SK-N-SH (cell line): ENCODE measurements around the gene CD24. TPM values are rescaled to one million over a fixed set of nuclear protein-coding genes. Genes with fewer than 3 reads are reported as not detected.

ENCODE experiments used
- CTCF ChIA-PET: fragments of 300-600, 350-600 bp; formaldehyde crosslinking; extraction: SDS; loops from one replicate; lab custom pipeline; 2021; lab: Yijun Ruan, JAX
- POLR2A ChIA-PET: fragments of 350-600 bp; sonication (Branson Sonifier 250); formaldehyde crosslinking; extraction: SDS; loops from one replicate; lab custom pipeline; 2020; ENCODE audit warnings: antibody characterized with exemption, inconsistent platforms; lab: Yijun Ruan, JAX
- DNase-seq: peaks from one replicate; pipeline ENCODE4 v3.0.0; 2012
- H2AFZ ChIP-seq: fragments of 200-600 bp; sonication (generic); 2 replicates; pipeline ENCODE4 v1.8.1; 2016; ENCODE audit warnings: antibody characterized with exemption, mild to moderate bottlenecking, low read depth
- H3F3A ChIP-seq: fragments of 200-600 bp; sonication (generic); replicated peaks from 2 replicates; pipeline ENCODE3; 2016; ENCODE audit warnings: antibody characterized with exemption, mild to moderate bottlenecking; ENCODE audit not compliant: insufficient read depth
- H3K27ac ChIP-seq, 2 experiments: fragments of 200-500 bp in 1 of 2; fragments of 200-600 bp in 1 of 2; sonication (Bioruptor generic) in 1 of 2; sonication (generic), shearing (Covaris generic) in 1 of 2; 2 replicates each; pipeline versions ENCODE4 v1.5.1 to v1.6.1; 2014 to 2016; ENCODE audit warnings: low read depth in 2 of 2, inconsistent platforms in 1 of 2, low read length in 1 of 2, mild to moderate bottlenecking in 1 of 2, mixed read lengths in 1 of 2
- H3K27me3 ChIP-seq: fragments of 200-600 bp; sonication (generic), shearing (Covaris generic); 2 replicates; pipeline ENCODE4 v1.6.1; 2016; ENCODE audit warnings: mixed run types; ENCODE audit not compliant: insufficient read depth
- H3K36me3 ChIP-seq, 2 experiments: fragments of 200-500 bp in 1 of 2; fragments of 200-600 bp in 1 of 2; sonication (Bioruptor generic) in 1 of 2; sonication (generic) in 1 of 2; replicated peaks in 1 of 2; 2 replicates each; pipeline versions ENCODE3 to v1.5.1; 2014 to 2016; ENCODE audit warnings: low read length in 1 of 2, mild to moderate bottlenecking in 1 of 2; ENCODE audit not compliant: insufficient read depth in 2 of 2, control insufficient read depth in 1 of 2
- H3K4me1 ChIP-seq, 2 experiments: fragments of 200-500 bp in 1 of 2; fragments of 200-600 bp in 1 of 2; sonication (Bioruptor generic) in 1 of 2; sonication (generic), shearing (Covaris generic) in 1 of 2; 2 replicates each; pipeline versions ENCODE4 v1.5.1 to v1.6.1; 2014 to 2016; ENCODE audit warnings: low read depth in 1 of 2, low read length in 1 of 2, mixed run types in 1 of 2; ENCODE audit not compliant: insufficient read depth in 2 of 2, control insufficient read depth in 1 of 2
- H3K4me2 ChIP-seq: fragments of 200-600 bp; sonication (generic), shearing (Covaris generic); 2 replicates; pipeline ENCODE4 v1.6.1; 2017; ENCODE audit warnings: mixed run types
- H3K4me3 ChIP-seq, 2 experiments: fragments of 200-500 bp in 1 of 2; fragments of 200-600 bp in 1 of 2; sonication (Bioruptor generic) in 1 of 2; sonication (generic), shearing (Covaris generic) in 1 of 2; 2 replicates each; pipeline versions ENCODE4 v1.5.1 to v1.8.1; 2014 to 2016; ENCODE audit warnings: low read depth in 2 of 2, inconsistent platforms in 1 of 2, low read length in 1 of 2, mild to moderate bottlenecking in 1 of 2, mixed read lengths in 1 of 2, moderate library complexity in 1 of 2
- H3K79me2 ChIP-seq: fragments of 200-600 bp; sonication (generic); 2 replicates; pipeline ENCODE4 v1.8.1; 2017; ENCODE audit warnings: mild to moderate bottlenecking; ENCODE audit not compliant: insufficient read depth
- H3K9ac ChIP-seq: fragments of 200-600 bp; sonication (generic); 2 replicates; pipeline ENCODE4 v1.6.1; 2017; ENCODE audit warnings: mixed run types
- H3K9me2 ChIP-seq: fragments of 200-600 bp; sonication (generic); 2 replicates; pipeline ENCODE4 v1.6.1; 2017; ENCODE audit warnings: mixed run types
- H3K9me3 ChIP-seq: fragments of 200-600 bp; sonication (generic); 2 replicates; pipeline ENCODE4 v1.6.1; 2017; ENCODE audit warnings: mixed run types, mild to moderate bottlenecking, moderate library complexity
- H4K20me1 ChIP-seq: fragments of 200-600 bp; sonication (generic); 2 replicates; pipeline ENCODE4 v1.6.1; 2017; ENCODE audit warnings: mild to moderate bottlenecking, mixed run types; ENCODE audit not compliant: insufficient read depth
- CHD2 ChIP-seq: fragments of 150-350 bp; IDR thresholded peaks from 2 replicates; pipeline ENCODE4 v1.6.1; 2018; ENCODE audit warnings: low read length; ENCODE audit not compliant: partially characterized antibody
- CTCF ChIP-seq: fragments of 200-600 bp; sonication (generic); IDR thresholded peaks from 2 replicates; pipeline ENCODE4 v1.6.1; 2017; ENCODE audit warnings: antibody characterized with exemption, mild to moderate bottlenecking, moderate library complexity
- ELF1 ChIP-seq: IDR thresholded peaks from 2 replicates; pipeline ENCODE4 v1.4.0; 2012
- EP300 ChIP-seq, 2 experiments: IDR thresholded peaks; 2 replicates each; pipeline versions ENCODE4 v1.4.0 to v1.6.1; 2012; ENCODE audit warnings: borderline replicate concordance in 1 of 2, low read depth in 1 of 2, low read length in 1 of 2
- EZH2phosphoT487 ChIP-seq: fragments of 200-600 bp; sonication (generic); IDR thresholded peaks from 2 replicates; pipeline ENCODE4 v1.6.1; 2017; ENCODE audit warnings: low read depth, mixed run types, mild to moderate bottlenecking, antibody characterized with exemption, moderate library complexity, borderline replicate concordance
- FOSL2 ChIP-seq: IDR thresholded peaks from 2 replicates; pipeline ENCODE4 v1.4.0; 2012; ENCODE audit warnings: low read depth, mild to moderate bottlenecking, moderate library complexity, borderline replicate concordance
- FOXJ3 ChIP-seq: sonication (generic); formaldehyde crosslinking; IDR thresholded peaks from 2 replicates; pipeline ENCODE4 v1.5.1; 2020; ENCODE audit warnings: mild to moderate bottlenecking, missing genetic modification reagents
- GABPA ChIP-seq: IDR thresholded peaks from 2 replicates; pipeline ENCODE4 v1.4.0; 2012; ENCODE audit warnings: low read depth, mild to moderate bottlenecking
- GATA2 ChIP-seq: sonication (generic); formaldehyde crosslinking; IDR thresholded peaks from 2 replicates; pipeline ENCODE4 v1.5.0; 2020; ENCODE audit warnings: mild to moderate bottlenecking, missing genetic modification reagents
- MEF2A ChIP-seq: IDR thresholded peaks from 2 replicates; pipeline ENCODE4 v1.4.0; 2012; ENCODE audit warnings: low read depth, borderline replicate concordance
- MXI1 ChIP-seq: IDR thresholded peaks from 2 replicates; pipeline ENCODE4 v1.6.1; 2012; ENCODE audit warnings: mild to moderate bottlenecking, low read depth, low read length, improper control_type of control experiment
- NFIC ChIP-seq: IDR thresholded peaks from 2 replicates; pipeline ENCODE4 v1.4.0; 2012; ENCODE audit warnings: borderline replicate concordance
- NRF1 ChIP-seq: IDR thresholded peaks from 2 replicates; pipeline ENCODE4 v1.6.1; 2012; ENCODE audit warnings: low read depth, mild to moderate bottlenecking, low read length
- PBX3 ChIP-seq: IDR thresholded peaks from 2 replicates; pipeline ENCODE4; 2012
- POLR2AphosphoS5 ChIP-seq: IDR thresholded peaks from 2 replicates; pipeline ENCODE4 v1.6.1; 2012; ENCODE audit warnings: low read depth, low read length
- RAD21 ChIP-seq: IDR thresholded peaks from 2 replicates; pipeline ENCODE4 v1.6.1; 2012; ENCODE audit warnings: mild to moderate bottlenecking, low read length
- RCOR1 ChIP-seq: fragments of 150-350 bp; IDR thresholded peaks from 2 replicates; pipeline ENCODE4 v1.6.1; 2017; ENCODE audit warnings: antibody characterized with exemption, low read length
- RXRA ChIP-seq: IDR thresholded peaks from 2 replicates; pipeline ENCODE4 v1.4.0; 2012; ENCODE audit warnings: low read depth, mild to moderate bottlenecking, borderline replicate concordance
- SIN3A ChIP-seq: IDR thresholded peaks from 2 replicates; pipeline ENCODE4 v1.6.1; 2012; ENCODE audit warnings: low read depth, mild to moderate bottlenecking, low read length, moderate library complexity, borderline replicate concordance
- SMC3 ChIP-seq: IDR thresholded peaks from 2 replicates; pipeline ENCODE4 v1.6.1; 2012; ENCODE audit warnings: low read depth, low read length, improper control_type of control experiment
- TAF1 ChIP-seq: IDR thresholded peaks from 2 replicates; pipeline ENCODE4 v1.6.1; 2012; ENCODE audit warnings: low read depth, mild to moderate bottlenecking, low read length, moderate library complexity, borderline replicate concordance
- TCF12 ChIP-seq: IDR thresholded peaks from 2 replicates; pipeline ENCODE4 v1.4.0; 2012
- TEAD4 ChIP-seq: IDR thresholded peaks from 2 replicates; pipeline ENCODE4 v1.4.0; 2012; ENCODE audit warnings: mild to moderate bottlenecking, borderline replicate concordance; ENCODE audit not compliant: insufficient read depth
- WGBS: methylation state at CpG from one replicate; pipeline ENCODE4 v1.1.6; 2017; ENCODE audit warnings: low lambda C conversion rate; 5-methylcytosine and 5-hydroxymethylcytosine counted together
- polyA plus RNA-seq, 3 experiments: library from polyadenylated mRNA; depleted of rRNA; stranded (reverse); fragments of >200 nt; gene quantifications; 2 replicates each; pipeline ENCODE4 v1.2.3, GENCODE V29; 2012
- TF ChIP-seq, protein P1 (sequence below): fragments of 150-350 bp; IDR thresholded peaks from 2 replicates; pipeline ENCODE4 v1.6.1; 2016; ENCODE audit warnings: mild to moderate bottlenecking, low read depth, low read length
- TF ChIP-seq, protein P2 (sequence below): fragments of 150-350 bp; IDR thresholded peaks from 2 replicates; pipeline ENCODE4 v1.6.1; 2017; ENCODE audit warnings: antibody characterized with exemption, low read length, low read depth, borderline replicate concordance

CD24 gene
- polyA plus RNA-seq, 1 of the 3 experiments (the other 2 are of a cell fraction), result 1.9 TPM

- H3K4me3 ChIP-seq, result no peak overlapping the region
- DNase-seq, result no peak
- no peaks in the 10 kb centered on the region for H3K36me3 ChIP-seq
- H3K9me2 ChIP-seq, result no peaks in the 10 kb centered on the region
- POLR2A ChIA-PET, result no interaction called here
- H2AFZ ChIP-seq, result no peak overlapping the region
- H3K79me2 ChIP-seq, result no peaks in the 10 kb centered on the region
- H3K4me2 ChIP-seq, result no peak overlapping the region
- H4K20me1 ChIP-seq, result no peaks in the 10 kb centered on the region
- H3K27me3 ChIP-seq, result no peaks in the 10 kb centered on the region; the same call in 1 of the 2 replicates
- CTCF ChIA-PET, result no interaction called here
- no peaks in the 10 kb centered on the region for H3F3A ChIP-seq
- H3K9me3 ChIP-seq, result no peaks in the 10 kb centered on the region
- 33% methylated on average over 1 of the region's 1 CpG for WGBS
- TF ChIP-seq EP300 (IDR thresholded peaks at IDR 0.05; ENCODE audit: borderline replicate concordance in 1 of 2, low read depth in 1 of 2, low read length in 1 of 2) (no peak), SMC3 (no peak), RXRA (no peak), PBX3 (no peak), NFIC (no peak), FOXJ3 (CRISPR knock-in tag) (no peak), TEAD4 (no peak), TAF1 (no peak), MEF2A (no peak), RCOR1 (no peak), FOSL2 (no peak), RAD21 (no peak), ELF1 (no peak), GABPA (no peak), CHD2 (no peak)
- TF ChIP-seq, all 33 proteins: peak for 0
- H3K4me1 ChIP-seq, result no peaks in the 10 kb centered on the region
- no peak overlapping the region for H3K27ac ChIP-seq
- no peak overlapping the region for H3K9ac ChIP-seq
Measured at GRCh38 chr6:106959985-106960384, 14.5 kb downstream of the CD24 start.

DNA sequence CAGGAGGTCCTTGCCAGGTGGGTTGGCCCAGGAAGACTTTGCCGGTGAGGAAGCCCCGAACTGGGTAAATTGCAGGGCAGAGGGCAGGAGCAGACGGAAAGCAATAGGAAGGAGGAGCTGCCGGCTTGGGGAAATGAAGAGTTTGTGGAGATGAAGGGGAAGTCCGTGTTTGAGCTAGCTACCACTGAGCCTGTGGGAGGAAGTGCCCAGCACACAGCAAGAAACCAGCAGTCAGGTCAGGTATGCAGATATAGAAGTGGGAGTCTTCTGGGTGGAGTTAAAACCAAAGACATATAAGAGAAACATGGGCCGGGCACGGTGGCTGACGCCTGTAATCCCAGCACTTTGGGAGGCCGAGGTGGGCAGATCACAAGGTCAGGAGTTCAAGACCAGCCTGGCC, 34.7 kb downstream of the CD24 start:
- H3K79me2 ChIP-seq, result no peaks in the 10 kb centered on the region
- H3K4me2 ChIP-seq, result no peak overlapping the region
- no peak overlapping the region for H3K9ac ChIP-seq
- H3K4me1 ChIP-seq, result no peaks in the 10 kb centered on the region
- H3K36me3 ChIP-seq, result no peaks in the 10 kb centered on the region
- no peaks in the 10 kb centered on the region for H4K20me1 ChIP-seq
- H3F3A ChIP-seq, result no peaks in the 10 kb centered on the region
- CTCF ChIA-PET, result no interaction called here
- 0 out of 2 replicates have a peak, but pooled peaks cover 7% of the 10 kb centered on the region for H3K27me3 ChIP-seq
- DNase-seq, result no peak
- POLR2A ChIA-PET, result no interaction called here
- no peaks in the 10 kb centered on the region for H3K9me2 ChIP-seq
- 67% methylated on average over 9 of the region's 9 CpGs for WGBS
- no peaks in the 10 kb centered on the region for H3K9me3 ChIP-seq
- H2AFZ ChIP-seq, result no peak overlapping the region
- H3K27ac ChIP-seq, result no peak overlapping the region
- H3K4me3 ChIP-seq, result no peak overlapping the region
- TF ChIP-seq, protein P1, sequence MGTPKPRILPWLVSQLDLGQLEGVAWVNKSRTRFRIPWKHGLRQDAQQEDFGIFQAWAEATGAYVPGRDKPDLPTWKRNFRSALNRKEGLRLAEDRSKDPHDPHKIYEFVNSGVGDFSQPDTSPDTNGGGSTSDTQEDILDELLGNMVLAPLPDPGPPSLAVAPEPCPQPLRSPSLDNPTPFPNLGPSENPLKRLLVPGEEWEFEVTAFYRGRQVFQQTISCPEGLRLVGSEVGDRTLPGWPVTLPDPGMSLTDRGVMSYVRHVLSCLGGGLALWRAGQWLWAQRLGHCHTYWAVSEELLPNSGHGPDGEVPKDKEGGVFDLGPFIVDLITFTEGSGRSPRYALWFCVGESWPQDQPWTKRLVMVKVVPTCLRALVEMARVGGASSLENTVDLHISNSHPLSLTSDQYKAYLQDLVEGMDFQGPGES, result no peak
- TF ChIP-seq NFIC, result no peak
- TF ChIP-seq RXRA, result no peak
- no peak for TF ChIP-seq POLR2AphosphoS5
- no peak for TF ChIP-seq EZH2phosphoT487
- TF ChIP-seq TCF12, result no peak
- no peak for TF ChIP-seq ELF1
- no peak for TF ChIP-seq FOSL2
- no peak for TF ChIP-seq CHD2
- TF ChIP-seq TEAD4, result no peak
- TF ChIP-seq MXI1, result no peak
- no peak for TF ChIP-seq GATA2 (CRISPR knock-in tag)
- no peak for TF ChIP-seq CTCF
- no peak for TF ChIP-seq SIN3A
- TF ChIP-seq FOXJ3 (CRISPR knock-in tag), result no peak
- TF ChIP-seq NRF1, result no peak
- no peak for TF ChIP-seq GABPA
- TF ChIP-seq, protein P2, sequence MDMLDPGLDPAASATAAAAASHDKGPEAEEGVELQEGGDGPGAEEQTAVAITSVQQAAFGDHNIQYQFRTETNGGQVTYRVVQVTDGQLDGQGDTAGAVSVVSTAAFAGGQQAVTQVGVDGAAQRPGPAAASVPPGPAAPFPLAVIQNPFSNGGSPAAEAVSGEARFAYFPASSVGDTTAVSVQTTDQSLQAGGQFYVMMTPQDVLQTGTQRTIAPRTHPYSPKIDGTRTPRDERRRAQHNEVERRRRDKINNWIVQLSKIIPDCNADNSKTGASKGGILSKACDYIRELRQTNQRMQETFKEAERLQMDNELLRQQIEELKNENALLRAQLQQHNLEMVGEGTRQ, result no peak
